NCI-H82 treated with DMSO at 0.1 percent for 48 hours (cell line): Measurements from ENCODE around the gene LRRC7.
A peak's percentile ranks its signal among the peaks of the same experiment; 100 is the strongest.
"Not testable (repeated sequence)": the region's sequence is repeated elsewhere in the genome, so short reads cannot be mapped to it uniquely, and the experiment has no call there.

Experiments used
- DNase-seq: peaks from one replicate; lab custom pipeline; 2025; ENCODE audit not compliant: unreplicated experiment; lab: John Stamatoyannopoulos, UW

The LRRC7 gene

GRCh38 chr1:69862906-69863305, 295.2 kb downstream of the LRRC7 start:
- DNase-seq, result no peak

- DNase-seq, result no peak
These were observed 296.0 kb downstream of the LRRC7 start for GRCh38 chr1:69863704-69864103.

GRCh38 chr1:69871412-69871811, 303.7 kb downstream of the LRRC7 start:
- no peak for DNase-seq

GRCh38 chr1:69878338-69878737, 310.6 kb downstream of the LRRC7 start:
- DNase-seq, result no peak

- DNase-seq, result not testable (repeated sequence)
These were observed 320.3 kb downstream of the LRRC7 start for GRCh38 chr1:69888016-69888415.

GRCh38 chr1:69888657-69889056, 320.9 kb downstream of the LRRC7 start:
- DNase-seq, result no peak

GRCh38 chr1:69898403-69898947, 330.8 kb downstream of the LRRC7 start:
- DNase-seq, result peak; percentile 23

- no peak for DNase-seq
These were observed 343.6 kb downstream of the LRRC7 start for GRCh38 chr1:69911301-69911801.

- no peak for DNase-seq
These were observed 346.3 kb downstream of the LRRC7 start for GRCh38 chr1:69913977-69914376.

GRCh38 chr1:69914976-69915765, 347.4 kb downstream of the LRRC7 start:
- DNase-seq, result no peak

- no peak for DNase-seq
These were observed 351.6 kb downstream of the LRRC7 start for GRCh38 chr1:69919129-69919921.

- DNase-seq, result no peak
These were observed 352.2 kb downstream of the LRRC7 start for GRCh38 chr1:69919922-69920273.

- DNase-seq, result no peak
These were observed 352.7 kb downstream of the LRRC7 start for GRCh38 chr1:69920426-69920825.

GRCh38 chr1:69921486-69921885, 353.8 kb downstream of the LRRC7 start:
- DNase-seq, result no peak

- DNase-seq, result not testable (repeated sequence)
These were observed 360.5 kb downstream of the LRRC7 start for GRCh38 chr1:69928234-69928633.

- DNase-seq, result no peak
These were observed 361.8 kb downstream of the LRRC7 start for GRCh38 chr1:69929308-69930057.

- DNase-seq, result no peak
These were observed 362.7 kb downstream of the LRRC7 start for GRCh38 chr1:69930396-69930795.

GRCh38 chr1:69932760-69933159, 365.0 kb downstream of the LRRC7 start:
- no peak for DNase-seq

- no peak for DNase-seq
These were observed 372.5 kb downstream of the LRRC7 start for GRCh38 chr1:69940231-69940630.

GRCh38 chr1:69940816-69941215, 373.1 kb downstream of the LRRC7 start:
- no peak for DNase-seq

- DNase-seq, result no peak
These were observed 375.3 kb downstream of the LRRC7 start for GRCh38 chr1:69943030-69943429.
